Liver (tissue), 9 donors: ENCODE results near the gene MAP4K4. TPM values are rescaled to one million over a fixed set of nuclear protein-coding genes. Genes with fewer than 3 reads are reported as not detected.

Source experiments
- DNase-seq: peaks from one replicate; pipeline ENCODE4 v3.0.0-alpha.2; 2017; ENCODE audit warnings: low spot score
- H3K27ac ChIP-seq, 2 donors: one replicate each; pipeline ENCODE4 v1.7.0; 2013; ENCODE audit warnings: inconsistent platforms in 2 of 2, low read length in 2 of 2, control low read depth in 1 of 2, low read depth in 1 of 2, mild to moderate bottlenecking in 1 of 2
- H3K27me3 ChIP-seq, 4 donors: one replicate each; pipeline versions ENCODE4 v1.6.1 to v1.7.0; 2013; ENCODE audit warnings: low read length in 3 of 4, inconsistent platforms in 1 of 4, mild to moderate bottlenecking in 1 of 4, moderate library complexity in 1 of 4; ENCODE audit not compliant: control insufficient read depth in 4 of 4, insufficient read depth in 4 of 4
- H3K36me3 ChIP-seq, 4 donors: one replicate each; pipeline versions ENCODE4 v1.6.1 to v1.7.0; 2013; ENCODE audit warnings: low read length in 3 of 4, mild to moderate bottlenecking in 3 of 4, low read depth in 1 of 4, moderate library complexity in 1 of 4; ENCODE audit not compliant: control insufficient read depth in 4 of 4, insufficient read depth in 3 of 4
- H3K4me1 ChIP-seq, 4 donors: one replicate each; pipeline versions ENCODE4 v1.6.1 to v1.7.0; 2013; ENCODE audit warnings: low read length in 3 of 4, mild to moderate bottlenecking in 3 of 4, moderate library complexity in 1 of 4; ENCODE audit not compliant: control insufficient read depth in 4 of 4, insufficient read depth in 4 of 4
- H3K4me3 ChIP-seq, 3 donors: one replicate each; pipeline versions ENCODE4 v1.6.1 to v1.7.0; 2013; ENCODE audit warnings: low read length in 3 of 3, control low read depth in 1 of 3, low read depth in 1 of 3, mild to moderate bottlenecking in 1 of 3
- H3K9ac ChIP-seq, 2 donors: one replicate each; pipeline ENCODE4 v1.7.0; 2013; ENCODE audit warnings: low read length in 2 of 2, mild to moderate bottlenecking in 2 of 2, moderate library complexity in 2 of 2, control low read depth in 1 of 2, low read depth in 1 of 2
- H3K9me3 ChIP-seq, 4 donors: one replicate each; pipeline versions ENCODE4 v1.6.1 to v1.7.0; 2013; ENCODE audit warnings: low read length in 3 of 4; ENCODE audit not compliant: control insufficient read depth in 4 of 4
- ATF3 ChIP-seq: IDR thresholded peaks from 2 replicates; pipeline ENCODE4 v1.6.1; 2016; ENCODE audit warnings: antibody characterized with exemption
- CTCF ChIP-seq: fragments of 150-350 bp; IDR thresholded peaks from 2 replicates; pipeline ENCODE4 v1.5.1; 2017; ENCODE audit warnings: improper control_type of control experiment, low read depth, low read length; ENCODE audit not compliant: missing input control
- EGR1 ChIP-seq, 2 donors: IDR thresholded peaks; 2 replicates each; pipeline ENCODE4 v1.6.1; 2016 to 2018; ENCODE audit warnings: antibody characterized with exemption in 2 of 2, low read depth in 2 of 2
- FOXA1 ChIP-seq: IDR thresholded peaks from 2 replicates; pipeline ENCODE4 v1.6.1; 2016; ENCODE audit warnings: antibody characterized with exemption
- FOXA2 ChIP-seq: IDR thresholded peaks from 2 replicates; pipeline ENCODE4 v1.6.1; 2016; ENCODE audit warnings: antibody characterized with exemption
- GABPA ChIP-seq, 2 donors: IDR thresholded peaks in 1 of 2; conservative IDR thresholded peaks in 1 of 2; 2 replicates each; pipeline ENCODE4 v1.6.1; 2016; ENCODE audit warnings: antibody characterized with exemption in 2 of 2, mild to moderate bottlenecking in 1 of 2, moderate library complexity in 1 of 2
- HNF4A ChIP-seq, 2 donors: conservative IDR thresholded peaks; 2 replicates each; pipeline ENCODE4 v1.6.1; 2016; ENCODE audit warnings: antibody characterized with exemption in 2 of 2, mild to moderate bottlenecking in 2 of 2
- JUND ChIP-seq, 2 donors: IDR thresholded peaks; 2 replicates each; pipeline ENCODE4 v1.6.1; 2016; ENCODE audit warnings: antibody characterized with exemption in 2 of 2
- MAX ChIP-seq: IDR thresholded peaks from 2 replicates; pipeline ENCODE4 v1.6.1; 2016; ENCODE audit warnings: antibody characterized with exemption
- NR2F2 ChIP-seq: IDR thresholded peaks from 2 replicates; pipeline ENCODE4 v1.6.1; 2016; ENCODE audit warnings: antibody characterized with exemption
- RAD21 ChIP-seq, 2 donors: IDR thresholded peaks; 2 replicates each; pipeline ENCODE4 v1.6.1; 2016; ENCODE audit warnings: antibody characterized with exemption in 2 of 2, mild to moderate bottlenecking in 2 of 2
- REST ChIP-seq: IDR thresholded peaks from 2 replicates; pipeline ENCODE4 v1.6.1; 2016; ENCODE audit warnings: antibody characterized with exemption, mild to moderate bottlenecking
- RXRA ChIP-seq, 2 donors: IDR thresholded peaks; 2 replicates each; pipeline ENCODE4 v1.6.1; 2017 to 2018; ENCODE audit warnings: antibody characterized with exemption in 2 of 2, mild to moderate bottlenecking in 1 of 2
- SP1 ChIP-seq: IDR thresholded peaks from 2 replicates; pipeline ENCODE4 v1.6.1; 2018; ENCODE audit warnings: antibody characterized with exemption, mild to moderate bottlenecking
- TAF1 ChIP-seq: conservative IDR thresholded peaks from 2 replicates; pipeline ENCODE4 v1.6.1; 2016; ENCODE audit warnings: antibody characterized with exemption, mild to moderate bottlenecking
- YY1 ChIP-seq: IDR thresholded peaks from 2 replicates; pipeline ENCODE4 v1.6.1; 2016; ENCODE audit warnings: antibody characterized with exemption, mild to moderate bottlenecking
- ZBTB33 ChIP-seq: IDR thresholded peaks from 2 replicates; pipeline ENCODE4 v1.6.1; 2016; ENCODE audit warnings: antibody characterized with exemption
- WGBS: extraction: QIAGEN DNeasy Blood & Tissue Kit; methylation state at CpG from one replicate; pipeline ENCODE4 v1.1.7; 2013; 5-methylcytosine and 5-hydroxymethylcytosine counted together
- polyA plus RNA-seq, 2 donors: library from polyadenylated mRNA; stranded (reverse) in 1 of 2; unstranded in 1 of 2; fragments of 200-250 nt in 1 of 2; fragments of >200 nt in 1 of 2; fragmentation: Nextera tagmentation in 1 of 2; extraction: Ambion mirVana in 1 of 2; gene quantifications; one replicate each; pipeline versions ENCODE4 v1.2.1 to v1.2.3, GENCODE V29; 2013 to 2015
- total RNA-seq, 2 donors: library from RNA; depleted of rRNA; stranded (reverse); fragments of >200 nt; gene quantifications; one replicate each; pipeline ENCODE4 v1.2.3, GENCODE V29; 2014
- donor health status: healthy.
- donor health status: healthy.
- donor health status: healthy.
- donor health status: healthy.
- donor health status: healthy.

MAP4K4 gene
- total and polyA plus RNA-seq, 4 donors: 9.1 to 40.0 (median 23.6) TPM

GRCh38 chr2:101828673-101829334 lies 131.3 kb downstream of the MAP4K4 start:
- peak overlapping the region in 1 of 2 donors; percentile 39 for H3K27ac ChIP-seq
- H3K4me3 ChIP-seq: no peak overlapping the region
- H3K27me3 ChIP-seq: no peaks in the 10 kb centered on the region
- WGBS: 46% methylated on average over 7 of the region's 7 CpGs
- H3K4me1 ChIP-seq: peaks cover 0 to 27% (median 16%) of the 10 kb centered on the region in 4 donors
- no peaks in the 10 kb centered on the region for H3K9me3 ChIP-seq
- peaks cover 0 to 30% (median 10%) of the 10 kb centered on the region in 4 donors for H3K36me3 ChIP-seq
- H3K9ac ChIP-seq: no peak overlapping the region
- TF ChIP-seq RAD21 (IDR thresholded peaks at IDR 0.05) (no peak), GABPA (IDR thresholded peaks at IDR 0.05 in 1 of 2, conservative IDR thresholded peaks at IDR 0.05 in 1 of 2) (no peak), JUND (IDR thresholded peaks at IDR 0.05) (no peak), FOXA1 (no peak), HNF4A (conservative IDR thresholded peaks at IDR 0.05) (no peak), REST (no peak), RXRA (IDR thresholded peaks at IDR 0.05) (no peak), YY1 (no peak), FOXA2 (no peak), TAF1 (no peak), MAX (no peak), ZBTB33 (no peak)
- no peak for DNase-seq

GRCh38 chr2:101829429-101829828 lies 131.9 kb downstream of the MAP4K4 start:
- no peak overlapping the region for H3K9ac ChIP-seq
- WGBS: 79% methylated on average over 3 of the region's 3 CpGs
- H3K4me3 ChIP-seq: no peak overlapping the region
- peaks cover 0 to 33% (median 12%) of the 10 kb centered on the region in 4 donors for H3K36me3 ChIP-seq
- H3K9me3 ChIP-seq: no peaks in the 10 kb centered on the region
- H3K27ac ChIP-seq: peak overlapping the region in 1 of 2 donors; percentile 39
- no peak for DNase-seq
- no peaks in the 10 kb centered on the region for H3K27me3 ChIP-seq
- peaks cover 0 to 27% (median 16%) of the 10 kb centered on the region in 4 donors for H3K4me1 ChIP-seq
- no peak for TF ChIP-seq JUND (IDR thresholded peaks at IDR 0.05)
- TF ChIP-seq TAF1: no peak
- no peak for TF ChIP-seq RXRA (IDR thresholded peaks at IDR 0.05)
- no peak for TF ChIP-seq REST
- no peak for TF ChIP-seq YY1
- no peak for TF ChIP-seq FOXA2
- no peak for TF ChIP-seq CTCF
- no peak for TF ChIP-seq EGR1 (IDR thresholded peaks at IDR 0.05; ENCODE audit: low read depth in 2 of 2)
- no peak for TF ChIP-seq NR2F2
- no peak for TF ChIP-seq GABPA (IDR thresholded peaks at IDR 0.05 in 1 of 2, conservative IDR thresholded peaks at IDR 0.05 in 1 of 2)
- no peak for TF ChIP-seq HNF4A (conservative IDR thresholded peaks at IDR 0.05)
- TF ChIP-seq RAD21 (IDR thresholded peaks at IDR 0.05): no peak
- TF ChIP-seq ATF3: no peak
- no peak for TF ChIP-seq SP1
- no peak for TF ChIP-seq ZBTB33
